ENCODE results near the gene FGD6.

GRCh38 chr12:95073698-95074520, 143.4 kb downstream of the FGD6 start:
- TF ChIP-seq POLR2A (IDR thresholded peaks at IDR 0.05) (no peak), CTCF (IDR thresholded peaks at IDR 0.05) (peak; percentile 26 to 78), EP300 (IDR thresholded peaks at IDR 0.05) (no peak)
